Pancreas (tissue), 10 donors: ENCODE measurements around the gene FITM2. TPM values are rescaled to one million over a fixed set of nuclear protein-coding genes. Genes with fewer than 3 reads are reported as not detected.
A peak's percentile ranks its signal among the peaks of the same experiment; 100 is the strongest.
"Not testable (repeated sequence)": the region's sequence is repeated elsewhere in the genome, so short reads cannot be mapped to it uniquely, and the experiment has no call there.

Experiments
- ATAC-seq, 4 donors: fragments of 200-7000 bp; cut with Tn5 transposase; one replicate each; pipeline versions ENCODE4 v1.8.0 to v1.9.1; 2020; ENCODE audit warnings: mild to moderate bottlenecking in 4 of 4, moderate library complexity in 4 of 4
- DNase-seq, 6 donors: peaks; one replicate each; pipeline ENCODE4 v3.0.0-alpha.2; 2020
- FAIRE-seq: peaks from 2 replicates; lab custom pipeline; 2012; peaks lifted over from hg19 to GRCh38; lab: Jason Lieb, UNC
- H3K27ac ChIP-seq, 4 donors: fragments of 200-600 bp; sonication (generic); 1 replicate in 3 of 4; 2 replicates in 1 of 4; pipeline versions ENCODE4 v1.5.0 to v1.8.0; 2020
- H3K27me3 ChIP-seq, 4 donors: fragments of 200-600 bp; one replicate each; pipeline ENCODE4 v1.8.0; 2021
- H3K36me3 ChIP-seq, 3 donors: fragments of 200-600 bp; sonication (generic) in 1 of 3; one replicate each; pipeline versions ENCODE4 v1.5.0 to v1.8.0; 2020 to 2021
- H3K4me1 ChIP-seq, 3 donors: fragments of 200-600 bp; one replicate each; pipeline ENCODE4 v1.8.0; 2021
- H3K4me3 ChIP-seq, 4 donors: fragments of 200-600 bp; sonication (generic) in 2 of 4; one replicate each; pipeline versions ENCODE4 v1.5.0 to v1.8.0; 2020 to 2021
- H3K9me3 ChIP-seq, 4 donors: fragments of 200-600 bp; one replicate each; pipeline ENCODE4 v1.8.0; 2021
- CTCF ChIP-seq, 4 donors: fragments of 200-600 bp; sonication (generic) in 3 of 4; IDR thresholded peaks; one replicate each; pipeline versions ENCODE4 v1.5.0 to v1.8.0; 2021; ENCODE audit warnings: antibody characterized with exemption in 4 of 4
- WGBS, 2 donors: extraction: QIAGEN DNeasy Blood & Tissue Kit; methylation state at CpG; one replicate each; pipeline ENCODE4 v1.1.7; 2013; 5-methylcytosine and 5-hydroxymethylcytosine counted together
- intact Hi-C, 3 donors: fragments of 100-400 bp; cut with DNase I; formaldehyde crosslinking; loops; one replicate each; pipeline versions ENCODE4 v1.11.1 to v1.14.2; 2022
- polyA plus RNA-seq, 2 donors: library from polyadenylated mRNA; stranded (reverse); fragments of 200-250 nt; gene quantifications; one replicate each; pipeline ENCODE4 v1.2.3, GENCODE V29; 2013
- total RNA-seq, 6 donors: library from RNA; stranded (reverse); fragmentation: NEBNext Ultra II Directional in 4 of 6; extraction: Animal tissue kit (Norgen Biotek cat#: 25700) in 4 of 6; gene quantifications; one replicate each; pipeline versions ENCODE4 v1.2.1 to v1.2.4, GENCODE V29; 2021 to 2023
- donor health status: healthy with polysubstance abuse.
- donor health status: DM: no; HTN: no; CAD: no; lungs with moderate emphysema.
- donor health status: DM: no; HTN: no; CAD: no.
- donor health status: control.
- donor health status: control.
- donor health status: Bipolar disorder and iron deficiency.
- donor health status: DM: yes; HTN: yes; CAD: no.
- donor health status: DM: no; HTN: no; CAD: no.
- donor health status: DM: no; HTN: no; CAD: no.
- donor health status: DM: yes; HTN: yes; CAD: no.

Gene FITM2
- total and polyA plus RNA-seq, 8 donors = 2.0 to 7.4 (median 5.7) TPM

GRCh38 chr20:44335675-44336074 is 24.7 kb upstream of the FITM2 start:
- no peak for ATAC-seq
- intact Hi-C loops = no loop called here
- Histone ChIP-seq H3K9me3 (no peaks in the 10 kb centered on the region), H3K27me3 (no peaks in the 10 kb centered on the region), H3K27ac (no peak overlapping the region), H3K36me3 (no peaks in the 10 kb centered on the region), H3K4me1 (peaks cover 0 to 3% (median 0%) of the 10 kb centered on the region in 3 donors), H3K4me3 (no peak overlapping the region)
- no peak for TF ChIP-seq CTCF (IDR thresholded peaks at IDR 0.05)
- WGBS, 2 donors = 90 to 96% methylated on average over 2 of the region's 2 CpGs
- peak in 1 of 6 donors; percentile 14 for DNase-seq
- no peak for FAIRE-seq

GRCh38 chr20:44334709-44335108 is 23.7 kb upstream of the FITM2 start:
- no peak for DNase-seq
- WGBS, 2 donors = 60 to 63% methylated on average over 4 of the region's 4 CpGs
- H3K9me3 ChIP-seq = no peaks in the 10 kb centered on the region
- H3K27me3 ChIP-seq = no peaks in the 10 kb centered on the region
- H3K4me1 ChIP-seq = peaks cover 0 to 3% (median 0%) of the 10 kb centered on the region in 3 donors
- peak in 1 of 4 donors; percentile 11 for ATAC-seq
- H3K27ac ChIP-seq = no peak overlapping the region
- TF ChIP-seq CTCF (IDR thresholded peaks at IDR 0.05) = no peak
- no peak for FAIRE-seq
- H3K4me3 ChIP-seq = no peak overlapping the region
- intact Hi-C loops = no loop called here
- no peaks in the 10 kb centered on the region for H3K36me3 ChIP-seq

GRCh38 chr20:44334306-44334705 is 23.3 kb upstream of the FITM2 start:
- DNase-seq (peak in 3 of 6 donors; percentile 58 to 68 (median 60)), FAIRE-seq (no peak), ATAC-seq (peak; percentile 35 to 88 (median 65))
- peaks cover 0 to 3% (median 0%) of the 10 kb centered on the region in 3 donors for H3K4me1 ChIP-seq
- no peak for TF ChIP-seq CTCF (IDR thresholded peaks at IDR 0.05)
- no peak overlapping the region for H3K27ac ChIP-seq
- no peaks in the 10 kb centered on the region for H3K9me3 ChIP-seq
- intact Hi-C loops = no loop called here
- no peaks in the 10 kb centered on the region for H3K27me3 ChIP-seq
- H3K4me3 ChIP-seq = no peak overlapping the region
- 26 to 32% methylated on average over 8 of the region's 8 CpGs for WGBS, 2 donors
- no peaks in the 10 kb centered on the region for H3K36me3 ChIP-seq

- H3K27ac ChIP-seq = no peak overlapping the region
- H3K9me3 ChIP-seq = no peaks in the 10 kb centered on the region
- H3K4me3 ChIP-seq = no peak overlapping the region
- no peak for ATAC-seq
- no peaks in the 10 kb centered on the region for H3K36me3 ChIP-seq
- FAIRE-seq = no peak
- intact Hi-C loops = no loop called here
- no peak for TF ChIP-seq CTCF (IDR thresholded peaks at IDR 0.05)
- peaks cover 0 to 3% (median 0%) of the 10 kb centered on the region in 3 donors for H3K4me1 ChIP-seq
- no peaks in the 10 kb centered on the region for H3K27me3 ChIP-seq
- DNase-seq = no peak
- 89 to 93% methylated on average over 2 of the region's 2 CpGs for WGBS, 2 donors
These were observed 20.2 kb upstream of the FITM2 start for GRCh38 chr20:44331201-44331600.

- ATAC-seq (no peak), DNase-seq (no peak), FAIRE-seq (no peak)
- Histone ChIP-seq H3K27ac (no peak overlapping the region), H3K4me3 (no peak overlapping the region), H3K4me1 (no peaks in the 10 kb centered on the region), H3K27me3 (no peaks in the 10 kb centered on the region), H3K9me3 (no peaks in the 10 kb centered on the region), H3K36me3 (no peaks in the 10 kb centered on the region)
- no peak for TF ChIP-seq CTCF (IDR thresholded peaks at IDR 0.05)
- WGBS, 2 donors = 73 to 88% methylated on average over 4 of the region's 4 CpGs
- intact Hi-C loops = no loop called here
These were observed 17.4 kb upstream of the FITM2 start for GRCh38 chr20:44328428-44328827.

GRCh38 chr20:44327748-44328147 is 16.7 kb upstream of the FITM2 start:
- FAIRE-seq, H3K9me3 ChIP-seq, intact Hi-C loops, H3K27me3 ChIP-seq, H3K36me3 ChIP-seq, DNase-seq, H3K4me3 ChIP-seq, H3K4me1 ChIP-seq, H3K27ac ChIP-seq, ATAC-seq: not testable (repeated sequence)
- 91 to 94% methylated on average over 7 of the region's 7 CpGs for WGBS, 2 donors
